NCI-H69 (cell line): ENCODE measurements around the gene ADCY9.
A peak's percentile ranks its signal among the peaks of the same experiment; 100 is the strongest.
"Not testable (repeated sequence)": the region's sequence is repeated elsewhere in the genome, so short reads cannot be mapped to it uniquely, and the experiment has no call there.

Experiments
- DNase-seq: peaks from one replicate; lab custom pipeline; 2025; lab: John Stamatoyannopoulos, UW

ADCY9 gene

DNA sequence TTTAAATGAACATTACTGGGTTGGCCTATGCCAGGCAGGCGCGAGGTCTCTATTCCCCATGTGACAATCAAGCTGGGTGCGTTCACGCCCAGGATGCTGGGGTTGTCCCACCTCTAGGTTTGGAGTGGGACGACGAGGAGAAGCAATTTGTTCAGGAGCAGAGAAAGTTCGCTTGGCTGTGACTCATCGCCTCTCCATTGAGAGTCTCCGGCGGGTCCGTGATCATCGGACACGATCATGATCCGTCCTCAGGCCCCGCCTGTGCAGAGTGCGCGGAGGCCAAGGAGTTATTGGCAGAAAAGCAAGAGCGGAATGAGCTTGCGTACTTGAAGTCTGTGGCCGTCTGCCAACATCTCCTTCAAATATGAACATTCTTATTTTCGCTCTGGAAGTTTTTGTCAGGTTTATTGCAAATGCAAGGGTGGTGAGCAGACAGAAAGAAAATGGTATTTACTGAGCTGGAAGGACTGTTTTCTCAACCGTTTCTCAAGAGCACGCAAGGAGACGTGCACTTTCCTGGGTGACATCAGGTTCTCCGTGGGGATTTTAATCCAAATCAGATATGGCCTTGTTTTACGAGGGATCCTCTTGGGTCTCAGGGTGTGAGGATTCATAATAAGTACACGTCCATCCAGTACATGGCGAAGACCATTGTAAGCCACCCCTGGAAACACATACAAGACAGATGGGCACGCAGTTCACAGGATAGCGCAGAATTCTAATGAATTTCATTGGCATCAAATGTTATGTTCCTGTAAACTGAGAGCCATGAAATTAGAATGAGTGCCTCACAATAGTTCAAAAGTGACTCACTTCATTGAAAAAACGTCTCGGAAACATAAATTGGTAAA is 165.7 kb downstream of the ADCY9 start:
- DNase-seq: no peak

- no peak for DNase-seq
These were observed 166.3 kb downstream of the ADCY9 start for GRCh38 chr16:3949946-3950342.

DNA sequence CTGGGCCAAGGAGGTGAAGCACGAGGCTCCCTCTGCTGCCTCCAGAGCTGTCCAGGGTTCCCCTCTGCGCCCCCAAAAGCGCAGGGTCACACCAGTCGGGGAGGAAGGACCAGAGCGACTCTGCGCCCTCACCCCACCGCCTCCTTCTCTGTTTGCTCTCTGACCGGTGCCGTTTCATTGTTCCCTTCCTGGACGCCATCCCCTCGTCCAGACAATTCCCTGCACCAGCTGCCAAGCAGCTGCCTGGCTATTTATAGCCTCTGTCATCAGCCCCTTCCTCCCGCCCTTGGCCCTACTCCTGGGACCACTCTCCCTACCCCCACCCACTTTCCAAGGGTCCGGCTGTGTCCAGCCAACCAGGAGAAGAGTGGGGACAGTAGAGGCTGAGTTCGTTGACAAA is 167.0 kb downstream of the ADCY9 start:
- DNase-seq: peak; percentile 62

DNA sequence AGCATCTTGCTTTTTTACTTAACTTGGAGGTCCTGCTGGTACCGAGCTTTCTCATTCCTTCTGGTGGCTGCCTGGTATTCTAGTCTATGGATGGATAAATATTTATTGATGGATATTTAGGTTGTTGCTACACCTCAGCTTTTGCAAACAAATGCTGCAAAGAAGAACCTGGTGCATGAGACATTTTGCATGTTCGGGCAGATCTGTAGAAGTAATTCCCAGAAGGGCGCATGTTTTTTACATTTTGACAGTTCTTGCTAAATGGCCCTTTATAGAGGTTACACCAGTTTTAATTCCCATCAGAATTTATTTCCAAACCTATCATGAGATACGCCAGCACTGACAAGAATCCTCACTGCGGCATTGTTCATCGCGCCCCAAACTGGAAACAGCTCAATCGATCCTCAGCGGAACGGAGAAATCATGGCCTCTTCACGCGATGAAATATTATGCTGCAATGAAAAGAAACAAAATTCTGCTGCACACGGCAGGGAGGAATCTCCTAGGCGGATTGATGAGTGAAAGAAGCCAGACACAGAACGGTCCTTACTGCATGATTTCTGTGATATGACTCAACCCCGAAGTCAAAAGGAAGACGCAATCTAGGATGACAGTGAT is 167.8 kb downstream of the ADCY9 start:
- DNase-seq: no peak

- DNase-seq: no peak
These were observed 169.6 kb downstream of the ADCY9 start for GRCh38 chr16:3946604-3947180.

GRCh38 chr16:3945751-3946603 is 170.3 kb downstream of the ADCY9 start:
- DNase-seq: peak; percentile 24

GRCh38 chr16:3944457-3944856 is 171.8 kb downstream of the ADCY9 start:
- not testable (repeated sequence) for DNase-seq

DNA sequence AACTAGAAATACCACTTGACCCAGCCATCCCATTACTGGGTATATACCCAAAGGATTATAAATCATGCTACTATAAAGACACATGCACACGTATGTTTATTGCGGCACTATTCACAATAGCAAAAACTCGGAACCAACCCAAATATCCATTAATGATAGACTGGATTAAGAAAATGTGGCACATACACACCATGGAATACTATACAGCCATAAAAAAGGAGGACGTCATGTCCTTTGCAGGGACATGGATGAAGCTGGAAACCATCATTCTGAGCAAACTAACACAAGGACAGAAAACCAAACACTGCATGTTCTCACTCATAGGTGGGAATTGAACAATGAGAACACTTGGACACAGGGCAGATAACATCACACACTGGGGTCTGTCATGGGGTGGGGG is 174.1 kb downstream of the ADCY9 start:
- DNase-seq: not testable (repeated sequence)

DNA sequence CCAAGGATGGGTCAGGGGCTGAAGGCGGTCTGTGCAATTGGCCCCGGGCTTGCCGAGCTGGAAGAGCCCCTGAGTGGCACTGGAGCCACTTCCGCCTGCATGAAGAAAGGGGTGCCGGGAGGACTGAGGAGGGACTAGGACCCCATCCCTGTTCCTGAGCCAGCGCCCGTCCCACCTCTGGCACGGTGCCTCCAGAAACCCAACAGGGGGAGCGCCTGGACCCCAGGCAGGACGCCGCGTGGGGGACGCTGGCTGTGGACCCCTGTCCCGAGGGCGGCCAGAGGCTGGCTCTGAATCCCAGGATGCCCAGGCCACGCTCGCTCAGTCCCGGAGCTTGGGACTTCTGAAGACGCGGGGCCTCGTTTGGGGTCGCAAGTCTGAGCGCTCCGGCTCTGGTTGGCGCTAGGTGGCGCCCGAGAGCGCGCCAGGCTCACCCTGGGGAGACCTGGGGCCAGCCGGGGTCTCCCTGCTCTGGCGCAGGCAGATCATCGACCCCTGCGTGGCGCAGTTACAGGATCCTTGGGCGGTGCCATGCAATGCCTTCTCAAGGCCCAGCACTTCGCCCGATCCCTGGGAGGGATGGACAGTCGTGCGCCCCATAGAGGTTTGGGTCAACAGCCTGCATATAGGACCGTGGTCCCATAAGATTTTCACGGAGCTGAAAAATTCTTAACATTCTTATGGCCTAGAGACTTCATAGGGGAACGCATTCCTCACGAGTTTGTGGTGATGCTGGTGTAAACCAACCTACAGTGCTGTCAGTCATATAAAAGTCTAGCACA is 177.2 kb downstream of the ADCY9 start:
- DNase-seq: peak; percentile 69

DNA sequence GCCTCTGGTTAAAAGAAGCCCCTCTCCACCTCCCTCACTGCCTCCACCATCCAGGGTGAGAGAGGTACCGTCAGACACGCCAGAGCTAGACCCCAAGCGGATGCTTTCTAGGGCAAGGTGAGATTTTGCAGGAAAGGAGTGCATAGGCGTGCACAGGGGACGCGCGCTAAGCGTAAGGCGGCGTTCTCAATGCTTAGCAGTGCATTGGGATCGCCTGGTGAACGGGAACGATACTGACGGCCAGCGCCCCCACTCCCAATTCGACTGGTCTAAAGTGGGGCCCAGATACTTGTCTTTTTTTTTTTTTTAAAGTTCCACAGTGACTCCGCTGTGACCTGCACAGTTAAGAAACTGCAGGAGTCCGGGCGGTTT is 177.8 kb downstream of the ADCY9 start:
- DNase-seq: no peak

DNA sequence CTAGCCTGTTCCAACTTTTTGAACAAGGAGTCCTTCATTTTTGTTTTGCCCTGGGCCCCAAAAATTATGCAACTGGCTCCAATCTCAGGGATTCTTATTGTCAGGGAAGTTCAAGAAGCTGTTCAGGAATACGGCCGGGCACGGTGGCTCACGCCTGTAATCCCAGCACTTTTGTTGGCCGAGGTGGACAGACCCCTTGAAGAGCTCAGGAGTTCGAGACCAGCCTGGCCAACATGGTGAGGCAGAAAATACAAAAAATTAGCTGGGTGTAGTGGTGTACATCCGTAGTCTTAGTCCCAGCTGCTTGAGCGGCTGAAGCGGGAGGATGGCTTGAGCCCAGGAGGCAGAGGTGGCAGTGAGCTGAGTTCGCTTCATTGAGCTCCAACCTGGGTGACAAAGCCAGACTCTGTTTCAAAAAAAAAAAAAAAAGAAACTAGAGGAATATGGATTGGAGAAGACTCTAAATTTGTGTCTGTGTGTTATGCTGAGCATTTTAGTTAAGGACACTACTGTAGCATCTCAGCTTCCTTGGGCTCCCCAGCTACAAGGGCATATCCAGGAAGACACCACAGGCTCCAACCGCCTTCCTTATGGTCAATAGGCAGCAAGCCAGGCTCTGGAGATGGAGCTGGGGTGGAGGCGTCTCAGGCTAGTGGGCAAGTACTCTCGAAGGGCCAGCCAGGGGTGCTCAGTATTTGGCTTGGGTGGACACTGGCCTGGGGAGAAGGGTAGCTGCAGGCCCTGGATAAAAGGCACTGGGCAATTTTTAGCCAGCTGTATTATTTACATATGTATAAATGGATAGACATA is 179.0 kb downstream of the ADCY9 start:
- no peak for DNase-seq

DNA sequence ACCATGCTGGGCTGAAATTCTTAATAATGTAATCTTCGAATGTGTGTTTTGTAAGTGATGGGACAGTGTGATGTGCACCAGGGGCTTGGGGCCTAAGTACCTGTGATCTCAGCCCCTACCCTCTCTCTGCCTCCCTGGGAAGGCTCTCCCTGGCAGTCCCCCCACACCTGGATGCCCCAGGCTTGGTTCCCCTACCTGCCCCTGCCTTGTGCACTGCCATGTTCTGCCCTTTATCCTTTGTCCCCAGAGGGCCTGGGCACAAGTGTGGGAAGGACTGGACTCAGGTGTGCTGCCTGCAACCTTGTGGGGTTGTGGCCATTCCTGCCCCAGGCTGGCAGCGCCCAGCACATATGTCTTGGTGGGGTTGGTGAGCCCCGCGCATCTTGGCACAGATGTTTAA is 180.3 kb downstream of the ADCY9 start:
- no peak for DNase-seq

GRCh38 chr16:3934491-3935181 is 181.6 kb downstream of the ADCY9 start:
- no peak for DNase-seq

- not testable (repeated sequence) for DNase-seq
These were observed 189.1 kb downstream of the ADCY9 start for GRCh38 chr16:3927147-3927546.

- no peak for DNase-seq
These were observed 191.5 kb downstream of the ADCY9 start for GRCh38 chr16:3924763-3925162.

DNA sequence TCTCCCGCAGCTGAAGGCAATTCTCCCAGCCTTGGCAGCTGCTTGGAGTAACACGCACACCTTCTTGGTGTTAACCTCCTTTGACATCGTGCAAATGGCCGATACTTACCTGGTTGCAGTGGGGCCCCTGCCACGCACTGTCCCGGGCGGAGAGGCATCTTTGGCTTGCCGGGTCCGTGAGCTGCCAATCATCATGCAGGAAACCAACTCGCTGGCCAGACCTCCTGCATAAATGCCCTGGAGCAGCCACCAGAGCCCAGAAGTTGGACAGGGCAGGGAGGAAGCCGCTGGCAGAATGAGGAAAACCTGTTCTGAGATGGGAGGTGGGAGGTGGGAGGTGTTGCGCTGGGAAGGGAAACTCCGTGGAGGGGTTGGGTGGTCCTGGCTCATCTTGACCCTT is 194.0 kb downstream of the ADCY9 start:
- no peak for DNase-seq

- DNase-seq: no peak
These were observed 196.0 kb downstream of the ADCY9 start for GRCh38 chr16:3920206-3920605.

GRCh38 chr16:3919413-3919812 is 196.8 kb downstream of the ADCY9 start:
- DNase-seq: no peak

- DNase-seq: no peak
These were observed 200.6 kb downstream of the ADCY9 start for GRCh38 chr16:3915426-3916260.
